Measurements from ENCODE around the gene SCUBE3. TPM values are rescaled to one million over a fixed set of nuclear protein-coding genes. Genes with fewer than 3 reads are reported as not detected.

The SCUBE3 gene
- total RNA-seq, 2 experiments from 2014 or later, result not detected

DNA sequence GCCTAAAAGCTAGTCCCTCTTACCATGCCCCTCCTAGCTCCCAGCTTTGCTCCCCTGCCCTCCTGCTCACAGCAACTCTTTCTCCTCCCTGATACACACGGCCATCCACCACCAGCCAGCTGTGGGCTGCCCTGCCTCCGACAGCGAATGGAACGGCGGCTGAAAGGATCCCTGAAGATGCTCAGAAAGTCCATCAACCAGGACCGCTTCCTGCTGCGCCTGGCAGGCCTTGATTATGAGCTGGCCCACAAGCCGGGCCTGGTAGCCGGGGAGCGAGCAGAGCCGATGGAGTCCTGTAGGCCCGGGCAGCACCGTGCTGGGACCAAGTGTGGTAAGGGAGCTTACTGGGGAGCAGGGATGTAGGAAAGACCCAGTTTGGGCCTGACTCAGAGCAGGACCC is 29.1 kb downstream of the SCUBE3 start:
- H3K4me1 ChIP-seq (ENCODE audit: insufficient read depth, low read length), result peaks cover 6% of the 10 kb centered on the region
- Mint-ChIP-seq H3K9me3 (no peaks in the 10 kb centered on the region), H3K4me1 (ENCODE audit: low read depth) (peaks cover 7% of the 10 kb centered on the region), H3K36me3 (ENCODE audit: low read depth) (no peaks in the 10 kb centered on the region), H3K27me3 (no peaks in the 10 kb centered on the region), H3K4me3 (no peak overlapping the region), H3K27ac (no peak overlapping the region)
- ChIA-PET POLR2A (no interaction called here), CTCF (no interaction called here)
- no peaks in the 10 kb centered on the region for H3K27me3 ChIP-seq (ENCODE audit: control insufficient read depth in 1 of 2, insufficient read depth in 2 of 2, low read length in 2 of 2)
- ATAC-seq (ENCODE audit: poor library complexity), result no peak
- intact Hi-C loops (cut with DNase I, micrococcal nuclease), result loop anchor here in 1 of 2 experiments (5.0 kb wide), 1 partner anchor 1046 kb away; no protein-coding TSS in a partner anchor
- H3K27ac ChIP-seq (ENCODE audit: low read depth in 1 of 2, low read length in 2 of 2), result no peak overlapping the region
- TF ChIP-seq, protein P1, sequence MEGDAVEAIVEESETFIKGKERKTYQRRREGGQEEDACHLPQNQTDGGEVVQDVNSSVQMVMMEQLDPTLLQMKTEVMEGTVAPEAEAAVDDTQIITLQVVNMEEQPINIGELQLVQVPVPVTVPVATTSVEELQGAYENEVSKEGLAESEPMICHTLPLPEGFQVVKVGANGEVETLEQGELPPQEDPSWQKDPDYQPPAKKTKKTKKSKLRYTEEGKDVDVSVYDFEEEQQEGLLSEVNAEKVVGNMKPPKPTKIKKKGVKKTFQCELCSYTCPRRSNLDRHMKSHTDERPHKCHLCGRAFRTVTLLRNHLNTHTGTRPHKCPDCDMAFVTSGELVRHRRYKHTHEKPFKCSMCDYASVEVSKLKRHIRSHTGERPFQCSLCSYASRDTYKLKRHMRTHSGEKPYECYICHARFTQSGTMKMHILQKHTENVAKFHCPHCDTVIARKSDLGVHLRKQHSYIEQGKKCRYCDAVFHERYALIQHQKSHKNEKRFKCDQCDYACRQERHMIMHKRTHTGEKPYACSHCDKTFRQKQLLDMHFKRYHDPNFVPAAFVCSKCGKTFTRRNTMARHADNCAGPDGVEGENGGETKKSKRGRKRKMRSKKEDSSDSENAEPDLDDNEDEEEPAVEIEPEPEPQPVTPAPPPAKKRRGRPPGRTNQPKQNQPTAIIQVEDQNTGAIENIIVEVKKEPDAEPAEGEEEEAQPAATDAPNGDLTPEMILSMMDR (IDR thresholded peaks at IDR 0.05), result no peak
- H3K4me3 ChIP-seq (ENCODE audit: low read length), result no peak overlapping the region
- no peaks in the 10 kb centered on the region for H3K9me3 ChIP-seq (ENCODE audit: control insufficient read depth in 1 of 2, insufficient read depth in 1 of 2, low read length in 2 of 2)
- H3K36me3 ChIP-seq (ENCODE audit: insufficient read depth, low read length), result peaks cover 9% of the 10 kb centered on the region
- DNase-seq, result no peak

DNA sequence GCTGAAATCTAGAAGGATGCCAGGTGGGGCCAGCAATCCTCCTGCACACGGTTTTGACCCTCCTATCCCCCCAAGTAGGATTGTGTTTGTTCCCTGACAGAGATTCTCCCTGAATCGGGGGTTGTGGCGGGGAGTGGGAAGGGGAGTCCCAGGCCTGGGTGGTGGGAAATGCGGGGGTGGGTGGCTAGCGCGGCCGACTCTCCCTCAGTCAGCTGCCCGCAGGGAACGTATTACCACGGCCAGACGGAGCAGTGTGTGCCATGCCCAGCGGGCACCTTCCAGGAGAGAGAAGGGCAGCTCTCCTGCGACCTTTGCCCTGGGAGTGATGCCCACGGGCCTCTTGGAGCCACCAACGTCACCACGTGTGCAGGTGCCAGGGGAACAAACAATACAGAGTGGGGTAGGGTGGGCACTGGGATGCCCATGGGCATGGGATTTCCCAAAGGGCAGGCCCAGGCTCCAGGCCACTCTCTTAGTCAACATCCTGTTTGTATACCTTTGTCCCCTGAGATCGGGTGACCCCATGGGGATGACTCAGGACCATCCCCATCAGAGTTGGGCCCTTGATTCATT is 29.7 kb downstream of the SCUBE3 start:
- POLR2A ChIA-PET, result no interaction called here
- Histone ChIP-seq H3K4me1 (ENCODE audit: insufficient read depth, low read length) (peaks cover 6% of the 10 kb centered on the region), H3K27ac (ENCODE audit: low read depth in 1 of 2, low read length in 2 of 2) (no peak overlapping the region), H3K36me3 (ENCODE audit: insufficient read depth, low read length) (peaks cover 9% of the 10 kb centered on the region), H3K27me3 (ENCODE audit: control insufficient read depth in 1 of 2, insufficient read depth in 2 of 2, low read length in 2 of 2) (no peaks in the 10 kb centered on the region), H3K4me3 (ENCODE audit: low read length) (no peak overlapping the region), H3K9me3 (ENCODE audit: control insufficient read depth in 1 of 2, insufficient read depth in 1 of 2, low read length in 2 of 2) (no peaks in the 10 kb centered on the region)
- DNase-seq (no peak), ATAC-seq (ENCODE audit: poor library complexity) (no peak)
- Mint-ChIP-seq H3K4me1 (ENCODE audit: low read depth) (peaks cover 9% of the 10 kb centered on the region), H3K27ac (no peak overlapping the region), H3K27me3 (no peaks in the 10 kb centered on the region), H3K9me3 (no peaks in the 10 kb centered on the region), H3K4me3 (no peak overlapping the region), H3K36me3 (ENCODE audit: low read depth) (no peaks in the 10 kb centered on the region)
- TF ChIP-seq, protein P1 (IDR thresholded peaks at IDR 0.05), result no peak
- intact Hi-C loops (cut with DNase I, micrococcal nuclease), result loop anchor here in 1 of 2 experiments (5.0 kb wide), 1 partner anchor 1046 kb away; no protein-coding TSS in a partner anchor
- CTCF ChIA-PET, result no interaction called here

DNA sequence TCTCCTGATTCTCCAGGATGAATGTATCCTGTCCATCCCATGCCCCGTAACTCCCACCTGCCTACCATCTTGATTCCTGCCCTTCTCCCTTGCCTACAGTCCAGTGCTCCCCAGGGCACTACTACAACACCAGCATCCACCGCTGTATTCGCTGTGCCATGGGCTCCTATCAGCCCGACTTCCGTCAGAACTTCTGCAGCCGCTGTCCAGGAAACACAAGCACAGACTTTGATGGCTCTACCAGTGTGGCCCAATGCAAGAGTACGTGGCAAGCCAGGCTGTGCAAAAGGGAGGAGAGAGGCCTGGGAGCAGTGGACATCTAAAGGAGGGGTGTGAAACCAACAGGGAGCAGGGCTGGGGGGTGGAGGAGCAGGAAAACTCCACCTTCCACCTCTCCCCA is 30.8 kb downstream of the SCUBE3 start:
- peaks cover 6% of the 10 kb centered on the region for H3K4me1 ChIP-seq (ENCODE audit: insufficient read depth, low read length)
- DNase-seq (no peak), ATAC-seq (ENCODE audit: poor library complexity) (no peak)
- Mint-ChIP-seq H3K4me1 (ENCODE audit: low read depth) (peaks cover 9% of the 10 kb centered on the region), H3K27me3 (no peaks in the 10 kb centered on the region), H3K9me3 (no peaks in the 10 kb centered on the region), H3K27ac (no peak overlapping the region), H3K4me3 (no peak overlapping the region), H3K36me3 (ENCODE audit: low read depth) (no peaks in the 10 kb centered on the region)
- H3K27ac ChIP-seq (ENCODE audit: low read depth in 1 of 2, low read length in 2 of 2), result no peak overlapping the region
- ChIA-PET POLR2A (no interaction called here), CTCF (no interaction called here)
- no peaks in the 10 kb centered on the region for H3K27me3 ChIP-seq (ENCODE audit: control insufficient read depth in 1 of 2, insufficient read depth in 2 of 2, low read length in 2 of 2)
- intact Hi-C loops (cut with DNase I, micrococcal nuclease), result loop anchor here in 1 of 2 experiments (5.0 kb wide), 1 partner anchor 1047 kb away; no protein-coding TSS in a partner anchor
- H3K4me3 ChIP-seq (ENCODE audit: low read length), result no peak overlapping the region
- TF ChIP-seq, protein P1 (IDR thresholded peaks at IDR 0.05), result no peak
- H3K36me3 ChIP-seq (ENCODE audit: insufficient read depth, low read length), result peaks cover 9% of the 10 kb centered on the region
- no peaks in the 10 kb centered on the region for H3K9me3 ChIP-seq (ENCODE audit: control insufficient read depth in 1 of 2, insufficient read depth in 1 of 2, low read length in 2 of 2)

Data from CD4-positive, alpha-beta T cell (primary cell).